ENCODE measurements around the gene CMC2.

CMC2 gene

GRCh38 chr16:80932708-80933095 lies 74.0 kb downstream of the CMC2 start:
- DNase-seq (ENCODE audit: low read depth): no peak

- DNase-seq (ENCODE audit: low read depth): no peak
Observed at GRCh38 chr16:80931801-80932707, 74.6 kb downstream of the CMC2 start.

GRCh38 chr16:80924372-80924978 lies 82.2 kb downstream of the CMC2 start:
- peak; percentile 8 for DNase-seq (ENCODE audit: low read depth)

- DNase-seq (ENCODE audit: low read depth): no peak
Observed at GRCh38 chr16:80923356-80923755, 83.3 kb downstream of the CMC2 start.

Data from stimulated activated CD8-positive, alpha-beta memory T cell treated with anti-CD3 and anti-CD28 coated beads, Interleukin-15, amount 100 ng/mL, for 1 hour (primary cell).